ENCODE measurements around the gene NPAS3.

Gene NPAS3

DNA sequence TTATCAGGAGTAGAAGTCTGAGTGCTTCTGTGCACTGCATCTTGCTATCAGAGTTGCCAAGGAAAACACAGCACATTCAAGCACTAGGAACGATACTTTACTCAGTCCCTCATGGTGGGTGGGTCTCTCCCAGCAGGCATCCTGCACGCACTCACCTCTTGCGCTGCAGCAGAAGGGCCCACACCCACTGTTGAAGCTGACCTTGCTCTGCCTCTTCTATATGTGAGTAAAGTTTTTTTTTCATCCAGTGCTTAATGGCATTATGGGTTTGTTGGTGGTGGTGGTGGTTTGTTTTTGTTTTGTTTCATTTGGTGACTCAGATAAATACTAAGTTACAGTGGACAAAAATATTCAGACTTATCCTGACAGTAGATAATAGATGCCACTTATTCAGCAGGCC, 663.7 kb downstream of the NPAS3 start:
- no peak for DNase-seq

DNA sequence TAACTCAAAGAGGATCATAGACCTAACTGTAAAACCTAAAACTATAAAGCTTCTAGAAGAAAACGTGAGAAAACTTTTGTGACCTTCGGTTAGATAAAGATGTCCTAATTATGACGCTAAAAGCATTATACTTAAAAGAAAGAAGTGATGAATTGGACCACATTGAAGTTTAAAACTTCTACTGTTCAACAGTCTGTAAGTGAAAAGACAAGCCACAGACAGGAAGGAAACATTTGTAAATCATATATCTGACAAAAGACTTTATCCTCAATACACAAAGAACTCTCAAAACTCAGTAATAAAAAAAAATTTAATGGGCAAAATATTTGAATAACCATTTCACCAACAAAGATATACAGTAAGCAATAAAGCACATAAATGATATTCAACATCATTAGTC, 667.9 kb downstream of the NPAS3 start:
- DNase-seq: no peak

DNA sequence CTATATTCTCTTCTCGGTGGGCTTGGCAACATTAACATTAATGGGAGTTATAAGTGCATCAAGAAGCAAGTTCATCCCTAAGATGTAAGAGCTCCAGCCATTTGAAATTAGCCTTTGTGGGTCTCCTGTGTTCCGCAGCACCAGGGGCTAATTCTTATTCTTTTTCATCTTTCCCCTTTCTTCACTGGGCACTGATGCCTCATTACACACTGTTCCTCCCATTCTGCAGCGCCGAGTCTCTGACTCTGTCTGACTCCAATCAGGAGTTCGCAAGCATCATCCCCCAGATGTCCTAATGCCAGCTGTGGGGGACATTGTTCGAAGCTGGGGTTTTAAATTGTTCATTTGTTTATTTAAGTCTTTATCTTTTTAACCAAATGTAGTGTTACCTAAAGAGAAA, 670.9 kb downstream of the NPAS3 start:
- no peak for DNase-seq

GRCh38 chr14:33610121-33610520, 671.4 kb downstream of the NPAS3 start:
- DNase-seq: no peak

- DNase-seq: no peak
Measured at GRCh38 chr14:33611405-33612196, 672.9 kb downstream of the NPAS3 start.

- no peak for DNase-seq
Measured at GRCh38 chr14:33612197-33612505, 673.5 kb downstream of the NPAS3 start.

DNA sequence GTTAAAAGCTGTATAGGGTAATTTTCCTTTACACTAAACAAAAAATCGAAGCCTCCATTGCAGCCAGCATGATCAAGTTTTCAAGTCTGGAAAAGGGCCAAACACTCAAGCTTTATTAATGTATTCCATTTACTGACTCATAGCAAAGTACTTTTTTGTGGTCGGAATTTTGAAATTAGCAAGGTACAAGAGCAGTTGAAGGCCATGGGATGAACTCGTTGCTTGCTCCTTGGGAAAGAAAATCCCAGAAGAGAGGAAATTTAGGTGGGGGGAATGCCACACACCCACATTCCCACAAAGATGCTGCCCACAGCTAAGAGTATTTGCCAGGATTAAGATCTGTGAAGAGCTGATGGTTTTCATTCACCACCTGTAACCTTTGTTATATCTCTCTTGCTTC, 678.5 kb downstream of the NPAS3 start:
- no peak for DNase-seq

- no peak for DNase-seq
Measured at GRCh38 chr14:33618361-33619105, 679.9 kb downstream of the NPAS3 start.

DNA sequence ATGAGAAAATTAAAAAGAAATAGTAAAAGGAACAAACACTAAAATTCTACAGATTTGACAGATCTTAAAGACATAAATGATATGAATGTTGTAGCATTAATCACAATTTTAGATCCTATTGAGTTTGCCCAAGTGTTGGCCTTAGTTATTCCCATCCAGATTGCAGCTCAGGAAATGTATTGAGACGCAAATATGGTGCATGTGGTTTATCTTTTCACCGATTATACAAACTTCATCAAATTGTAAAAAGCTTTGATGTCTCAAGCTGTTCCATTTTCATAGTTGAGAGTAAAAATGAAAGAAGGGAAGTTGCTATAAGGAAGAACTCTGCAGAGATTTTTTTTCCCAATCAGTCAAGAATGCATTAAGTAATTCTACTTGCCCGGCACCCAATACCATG, 683.8 kb downstream of the NPAS3 start:
- DNase-seq: no peak

GRCh38 chr14:33629792-33630191, 691.1 kb downstream of the NPAS3 start:
- no peak for DNase-seq

DNA sequence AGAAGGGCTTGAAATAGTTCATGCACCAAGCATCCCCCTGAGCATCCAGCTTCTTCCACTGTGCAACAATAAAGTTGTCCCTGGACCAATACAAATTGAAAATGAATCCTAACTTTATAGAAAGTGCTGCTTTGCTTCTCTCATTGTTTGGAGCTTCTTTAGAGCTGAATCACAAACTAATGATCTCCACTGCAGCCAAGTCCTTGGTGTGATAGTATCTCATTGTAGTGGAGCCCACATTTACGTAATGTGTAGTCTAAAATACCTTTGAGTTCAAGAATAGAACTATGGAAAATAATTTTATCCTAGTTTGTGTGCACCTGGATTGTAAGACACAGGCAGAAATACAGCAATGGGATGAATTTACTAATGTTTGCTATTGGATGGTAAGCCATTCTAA, 692.3 kb downstream of the NPAS3 start:
- DNase-seq: no peak

DNA sequence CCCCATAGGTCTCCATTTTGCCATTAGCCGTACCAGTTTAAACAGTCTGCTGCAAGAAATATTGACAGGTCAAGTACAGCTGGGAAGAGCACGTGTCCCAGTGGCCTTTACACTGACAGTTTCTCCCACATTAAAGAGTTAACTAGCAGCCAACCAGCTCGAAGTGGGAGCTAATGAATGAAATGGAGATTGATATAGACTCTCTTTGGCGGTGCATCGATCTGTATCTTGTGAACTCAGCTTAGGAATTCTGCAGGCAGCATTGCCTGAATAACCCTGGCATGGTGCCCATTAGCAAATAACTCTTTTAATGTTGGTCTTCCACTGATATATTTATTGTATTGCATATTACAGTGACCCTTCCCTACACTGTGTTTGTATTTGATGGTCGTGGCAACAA, 692.8 kb downstream of the NPAS3 start:
- DNase-seq: no peak

DNA sequence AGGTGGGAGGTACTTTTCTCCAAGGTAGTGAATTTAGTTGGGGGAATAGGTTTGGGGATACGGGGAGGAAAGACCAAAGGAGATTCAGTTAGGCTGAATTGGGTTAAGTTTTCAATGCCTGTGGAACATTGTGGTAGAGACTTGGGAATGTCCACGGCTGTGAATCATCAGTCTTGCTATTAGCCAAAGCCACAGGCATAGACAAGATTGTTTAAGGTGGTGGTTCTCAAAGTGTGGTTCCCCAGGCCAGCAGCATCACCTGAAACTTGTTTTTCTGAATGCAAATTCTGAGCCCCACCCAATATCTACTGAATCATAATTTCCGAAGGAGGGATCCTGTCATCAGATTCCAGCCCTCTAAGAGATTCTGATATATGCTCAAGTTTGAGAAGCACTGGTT, 696.0 kb downstream of the NPAS3 start:
- no peak for DNase-seq

- DNase-seq: no peak
Measured at GRCh38 chr14:33636716-33637115, 698.0 kb downstream of the NPAS3 start.

DNA sequence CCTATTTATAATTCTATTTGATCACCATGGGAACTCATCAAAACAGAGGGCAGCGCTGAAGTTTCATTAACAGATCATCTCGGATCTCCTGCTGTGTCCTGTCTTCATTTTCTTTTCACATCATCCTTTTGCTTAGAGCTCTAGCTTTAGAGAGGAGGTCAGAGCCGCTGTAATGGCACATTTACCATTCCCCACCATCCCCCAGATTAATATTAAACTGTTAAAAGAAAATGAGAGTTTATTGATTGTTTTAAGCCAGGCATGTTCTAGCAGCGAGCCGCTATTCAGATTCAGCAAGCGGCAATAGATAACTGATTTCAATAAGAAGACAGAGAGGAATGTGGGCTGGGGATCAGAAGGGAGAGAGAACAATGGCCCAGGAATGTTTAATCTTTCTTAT, 703.4 kb downstream of the NPAS3 start:
- no peak for DNase-seq

DNA sequence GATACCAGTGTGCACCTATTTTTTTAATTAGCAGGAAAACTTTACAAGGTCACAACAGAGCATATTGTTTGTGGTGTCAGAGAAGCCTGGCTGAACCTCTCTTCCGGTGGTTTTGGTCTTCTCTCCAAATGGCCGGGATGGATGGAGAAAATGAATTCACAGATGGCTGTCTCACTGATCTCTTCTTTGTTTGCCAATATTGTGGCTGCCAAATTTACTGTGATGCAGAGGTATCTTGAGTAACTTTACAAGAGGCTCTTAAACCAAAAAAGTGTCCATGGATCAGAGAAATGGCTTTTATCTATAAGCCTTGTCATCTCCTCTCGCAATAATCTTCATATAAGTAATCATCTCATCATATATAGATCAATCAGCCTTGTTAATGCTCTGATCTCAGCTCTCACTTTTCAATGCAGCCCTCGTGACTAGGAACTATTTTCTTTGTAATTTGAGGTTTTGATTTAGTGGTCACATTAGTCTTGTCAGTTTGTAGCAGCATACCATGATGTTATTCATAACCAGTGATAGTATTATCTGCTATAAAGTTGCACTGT, 704.1 kb downstream of the NPAS3 start:
- no peak for DNase-seq

DNA sequence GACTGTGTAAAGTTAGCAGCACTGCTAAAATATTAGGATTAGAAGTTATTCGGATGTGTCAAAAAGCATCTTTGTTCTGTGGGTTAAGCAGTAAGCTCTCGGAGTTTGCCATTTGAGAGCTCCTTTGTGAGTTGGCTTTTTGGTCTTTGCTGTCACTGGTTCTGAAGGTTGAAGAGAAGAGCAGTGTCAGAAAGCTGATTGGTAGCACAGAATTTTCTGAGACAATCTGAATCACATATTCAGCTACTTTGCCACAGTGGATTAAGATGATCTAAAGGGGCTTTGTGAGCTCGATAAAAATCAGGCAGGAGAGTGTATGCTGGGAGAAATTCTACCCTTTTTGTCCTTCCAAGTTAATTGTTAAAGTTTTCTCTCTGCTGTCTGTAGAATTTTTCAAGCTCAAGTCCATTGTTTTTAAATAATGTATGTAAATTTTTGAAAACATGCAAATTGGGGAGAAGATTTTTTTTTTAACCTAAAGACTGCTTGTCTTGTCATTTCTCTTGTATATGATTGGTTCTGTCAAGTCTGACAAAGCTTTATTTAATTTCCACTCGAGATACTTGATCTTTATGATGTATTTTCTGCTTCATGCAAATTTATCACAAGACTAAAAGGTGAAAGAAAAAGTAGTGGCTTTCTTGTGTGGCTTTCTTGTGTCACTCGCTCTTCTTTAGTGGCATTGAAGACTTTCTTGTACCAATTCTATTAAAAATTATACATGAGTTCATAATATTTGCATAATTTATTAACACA, 704.9 kb downstream of the NPAS3 start:
- no peak for DNase-seq

GRCh38 chr14:33646692-33647260, 708.1 kb downstream of the NPAS3 start:
- no peak for DNase-seq

GRCh38 chr14:33647385-33647786, 708.7 kb downstream of the NPAS3 start:
- no peak for DNase-seq

DNA sequence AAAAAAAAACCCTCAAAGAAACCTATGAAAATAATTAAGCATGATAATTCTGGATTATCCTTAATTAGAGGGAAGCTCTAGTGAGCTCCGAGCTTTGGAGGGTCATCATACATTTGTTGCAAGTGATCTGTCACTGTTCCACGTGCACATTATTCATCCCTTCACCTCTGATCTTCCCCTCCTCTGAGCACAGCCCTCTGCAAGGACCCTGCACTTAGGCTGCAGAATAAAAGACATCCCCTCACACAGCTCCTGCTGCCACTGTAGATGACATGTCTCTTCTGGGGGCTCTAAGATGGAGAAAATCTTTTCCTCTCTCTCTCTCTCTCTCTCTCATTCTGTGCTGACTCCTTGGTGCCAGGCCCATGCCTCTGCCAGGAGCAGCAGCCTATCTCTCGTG, 711.8 kb downstream of the NPAS3 start:
- DNase-seq: no peak

DNA sequence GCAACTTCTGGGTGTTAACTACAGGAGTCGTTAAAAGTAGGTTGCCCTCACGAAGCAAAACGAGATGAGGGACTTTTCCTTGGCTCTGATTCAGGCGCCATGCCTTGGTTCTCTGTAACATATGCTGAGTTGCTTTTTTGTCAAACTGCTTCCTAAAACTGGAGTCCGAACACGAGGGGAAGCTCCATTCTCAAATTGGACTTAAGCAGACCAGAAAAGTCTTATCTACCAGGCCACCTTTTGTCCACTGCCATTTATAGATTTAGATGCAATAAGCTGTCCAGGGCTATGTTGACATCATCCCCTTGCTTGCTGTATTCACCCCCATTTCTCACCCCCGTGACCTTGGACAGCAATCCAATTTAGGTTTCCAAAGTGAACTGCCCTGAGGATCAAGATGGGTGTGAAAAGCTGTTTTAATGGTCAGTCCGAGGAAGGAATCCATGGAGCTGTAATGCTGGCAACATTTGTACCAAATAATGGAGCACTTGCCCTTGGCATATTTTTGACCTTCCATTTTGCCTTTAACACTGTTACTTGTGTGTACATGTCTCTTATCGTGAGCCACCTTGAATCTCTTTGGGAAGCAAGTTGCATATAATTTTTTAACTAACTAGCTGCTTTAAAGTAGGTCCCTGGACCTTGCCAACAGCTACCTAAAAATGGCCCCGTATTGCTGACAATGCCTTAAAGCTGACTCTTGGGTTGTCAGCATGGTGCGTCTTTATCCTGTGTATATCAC, 714.1 kb downstream of the NPAS3 start:
- no peak for DNase-seq

- DNase-seq: no peak
Measured at GRCh38 chr14:33653308-33653695, 714.6 kb downstream of the NPAS3 start.

DNA sequence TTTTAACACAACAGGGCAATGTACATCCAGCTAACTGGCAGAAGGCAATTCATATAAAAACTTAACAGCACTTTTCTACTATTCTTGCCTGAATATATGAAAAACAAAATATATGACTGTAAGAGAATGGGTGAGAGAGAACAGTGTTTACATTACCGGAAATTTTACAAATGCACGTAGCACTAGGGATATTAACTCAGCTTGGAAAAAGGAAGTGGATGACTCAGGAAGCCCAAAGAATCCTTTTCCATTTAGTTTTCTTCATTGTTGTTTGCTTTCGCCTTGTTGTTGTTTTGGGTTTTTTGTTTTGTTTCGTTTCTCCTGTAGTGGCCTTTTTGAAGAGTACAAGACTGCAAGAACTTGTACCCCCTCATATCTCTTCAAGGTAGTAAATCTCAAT, 716.7 kb downstream of the NPAS3 start:
- no peak for DNase-seq
